GM12864 (cell line): ENCODE results near the gene TOR1AIP1.

ENCODE experiments used
- DNase-seq: peaks from one replicate; pipeline ENCODE4 v3.0.0-alpha.2; 2011; ENCODE audit warnings: low read depth
- H3K4me3 ChIP-seq: 2 replicates; pipeline ENCODE4 v1.5.1; 2011; ENCODE audit warnings: mild to moderate bottlenecking, low read depth, low read length, control low read depth
- CTCF ChIP-seq: IDR thresholded peaks from 2 replicates; pipeline ENCODE4 v1.5.1; 2011; ENCODE audit warnings: low read depth, mild to moderate bottlenecking, moderate library complexity, low read length, control low read depth, inconsistent platforms; ENCODE audit errors: missing control alignments

Gene TOR1AIP1

DNA sequence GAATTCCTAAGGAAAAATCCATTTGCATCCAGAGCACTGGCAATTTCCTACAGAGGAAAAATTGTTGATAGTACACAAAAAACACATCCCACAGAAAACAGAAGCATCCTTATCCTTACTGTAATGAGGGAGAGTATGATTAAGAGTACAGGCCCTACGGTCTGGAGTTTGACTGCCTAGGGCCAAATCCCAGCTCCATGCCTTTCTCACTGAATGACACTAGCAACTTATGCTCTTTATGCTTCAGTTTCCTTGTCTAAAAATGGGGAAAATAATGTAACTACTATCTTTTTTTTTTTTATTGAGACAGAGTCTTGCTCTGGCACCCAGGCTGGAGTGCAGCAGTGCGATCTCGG, 44.7 kb downstream of the TOR1AIP1 start:
- no peak for TF ChIP-seq CTCF
- no peak for DNase-seq
- H3K4me3 ChIP-seq: no peak overlapping the region

DNA sequence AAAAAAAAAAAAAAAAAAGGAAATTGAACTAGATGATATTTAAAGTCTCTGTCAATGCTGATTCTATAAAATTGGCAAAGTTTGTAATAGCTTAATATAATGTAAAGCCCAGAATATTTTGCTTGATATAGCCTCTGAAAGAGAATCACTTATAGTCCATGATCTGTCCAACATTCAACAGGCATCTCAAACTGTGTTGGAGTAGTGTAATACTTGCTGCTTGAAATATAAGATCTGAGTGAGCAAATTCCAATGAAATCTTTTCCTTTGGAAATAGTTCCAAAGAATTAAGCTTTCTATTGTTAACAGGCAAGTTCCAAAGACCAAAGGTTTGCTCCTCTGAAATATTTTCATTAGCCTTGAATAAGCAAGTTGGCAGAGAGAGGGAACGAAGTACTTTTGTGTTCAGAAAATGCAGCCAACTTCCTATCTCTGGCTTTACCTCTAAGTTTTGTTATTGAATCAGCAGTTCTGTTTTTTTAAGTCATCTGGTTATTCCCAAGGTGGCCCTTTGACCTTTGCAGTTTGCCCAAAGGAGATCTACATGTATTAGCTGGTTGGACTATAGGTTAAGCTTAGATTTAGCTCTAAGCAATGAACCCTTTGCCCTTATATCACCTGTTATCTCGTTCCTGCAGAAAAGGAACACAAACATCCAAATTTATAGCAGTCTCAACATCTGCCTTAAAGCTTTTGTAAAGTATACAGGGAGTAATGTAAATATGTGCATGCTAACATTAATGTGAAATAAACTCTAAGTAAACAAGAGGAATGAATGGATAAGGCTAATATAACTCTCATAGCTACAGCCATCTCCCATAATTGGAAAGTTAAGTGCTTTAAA, 48.1 kb downstream of the TOR1AIP1 start:
- no peak overlapping the region for H3K4me3 ChIP-seq
- TF ChIP-seq CTCF: no peak
- no peak for DNase-seq

- TF ChIP-seq CTCF: no peak
- no peak overlapping the region for H3K4me3 ChIP-seq
- DNase-seq: no peak
Observed at GRCh38 chr1:179930867-179931266, 48.8 kb downstream of the TOR1AIP1 start.

DNA sequence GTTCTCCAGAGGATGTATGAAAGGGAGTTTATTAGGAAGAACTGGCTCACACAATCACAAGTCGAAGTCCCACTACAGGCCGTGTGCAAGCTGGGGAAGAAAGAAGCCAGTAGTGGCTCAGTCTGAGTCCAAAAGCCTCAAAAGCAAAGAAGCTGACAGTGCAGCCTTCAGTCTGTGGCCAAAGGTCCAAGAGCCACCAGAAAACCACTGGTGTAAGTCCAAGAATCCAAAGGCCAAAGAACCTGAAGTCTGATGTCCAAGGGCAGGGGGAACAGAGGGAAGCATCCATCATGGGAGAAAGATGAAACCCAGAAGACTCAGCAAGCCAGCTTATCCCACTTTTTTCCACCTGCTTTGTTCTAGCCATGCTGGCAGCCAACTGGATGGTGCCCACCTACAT, 51.1 kb downstream of the TOR1AIP1 start:
- TF ChIP-seq CTCF: no peak
- DNase-seq: no peak

GRCh38 chr1:179935909-179936496, 53.9 kb downstream of the TOR1AIP1 start:
- no peak overlapping the region for H3K4me3 ChIP-seq
- TF ChIP-seq CTCF: no peak
- DNase-seq: no peak

More for the DNA sequence above, 51.1 kb downstream of the TOR1AIP1 start:
- H3K4me3 ChIP-seq: no peak overlapping the region

DNA sequence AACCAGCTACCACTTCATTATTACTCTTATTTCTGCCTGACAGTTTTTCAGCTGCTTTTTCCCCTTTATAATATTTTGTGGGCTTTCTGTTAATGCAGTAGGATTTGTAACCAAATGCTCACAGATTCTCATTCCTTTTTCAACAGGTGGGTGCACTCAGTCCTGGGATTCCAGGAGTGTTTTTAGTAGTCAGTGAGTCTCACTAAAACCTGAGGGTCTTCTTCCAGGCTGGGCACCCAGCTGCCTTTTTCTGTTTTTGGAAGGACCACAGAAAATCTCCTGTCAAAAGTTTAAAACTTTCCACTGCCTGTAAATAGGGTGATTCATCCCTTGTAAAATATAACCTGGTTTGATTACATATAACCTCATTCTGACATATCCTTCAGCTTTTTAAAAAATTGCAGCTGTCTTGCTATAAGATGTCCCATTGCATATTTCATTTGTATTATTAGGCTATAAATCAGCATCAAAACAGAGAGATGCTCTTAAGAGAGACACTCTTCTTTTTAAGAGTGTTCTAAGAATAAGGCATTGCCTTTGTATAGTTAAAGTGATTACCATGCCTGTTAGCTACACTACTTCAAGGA, 55.7 kb downstream of the TOR1AIP1 start:
- H3K4me3 ChIP-seq: no peak overlapping the region
- DNase-seq: no peak
- TF ChIP-seq CTCF: no peak

- no peak overlapping the region for H3K4me3 ChIP-seq
- no peak for DNase-seq
Observed at GRCh38 chr1:179938752-179939151, 56.7 kb downstream of the TOR1AIP1 start.

More at GRCh38 chr1:179938752-179939151, 56.7 kb downstream of the TOR1AIP1 start:
- no peak for TF ChIP-seq CTCF
